Panc1 (cell line): ENCODE measurements around the gene FAM107B. TPM values are rescaled to one million over a fixed set of nuclear protein-coding genes. Genes with fewer than 3 reads are reported as not detected.

Experiments used
- ATAC-seq: fragments of 200-7000 bp; cut with Tn5 transposase; 2 replicates; pipeline ENCODE4 v1.9.1; 2020; ENCODE audit warnings: mild to moderate bottlenecking, moderate library complexity
- BruUV-seq: library from RNA; stranded (reverse); fragments of 400-500 nt; replicated peaks from 2 replicates; lab custom pipeline; 2021; lab: Mats Ljungman, UMichigan
- CTCF ChIA-PET: fragments of 300-600 bp; sonication (Branson Sonifier 250); formaldehyde crosslinking; loops from one replicate; lab custom pipeline; 2022; ENCODE audit warnings: antibody characterized with exemption; lab: Charles Lee
- POLR2A ChIA-PET: fragments of 300-600 bp; sonication (Branson Sonifier 250); formaldehyde crosslinking; loops from one replicate; lab custom pipeline; 2022; ENCODE audit warnings: antibody characterized with exemption; lab: Charles Lee
- DNase-seq: peaks from one replicate; pipeline ENCODE4 v3.0.0-alpha.2; 2010; ENCODE audit warnings: low read depth, low spot score
- H3K27ac ChIP-seq: 2 replicates; pipeline ENCODE4 v1.5.1; 2011; ENCODE audit warnings: mild to moderate bottlenecking, low read length, inconsistent platforms
- H3K27me3 ChIP-seq: fragments of 200-500 bp; sonication (Bioruptor generic); 2 replicates; pipeline ENCODE4 v1.6.0; 2014; ENCODE audit warnings: low read length, inconsistent platforms; ENCODE audit not compliant: control insufficient read depth, insufficient read depth
- H3K36me3 ChIP-seq: fragments of 200-500 bp; sonication (Bioruptor generic); 2 replicates; pipeline ENCODE4 v1.5.1; 2014; ENCODE audit warnings: inconsistent platforms, mild to moderate bottlenecking, low read length, moderate library complexity; ENCODE audit not compliant: control insufficient read depth, insufficient read depth
- H3K4me1 ChIP-seq: 2 replicates; pipeline ENCODE4 v1.5.1; 2011; ENCODE audit warnings: inconsistent platforms, mild to moderate bottlenecking, low read length, moderate library complexity; ENCODE audit not compliant: control insufficient read depth, insufficient read depth
- H3K4me3 ChIP-seq, 2 experiments: 2 replicates each; pipeline ENCODE4 v1.5.1; 2011 to 2012; ENCODE audit warnings: low read depth in 2 of 2, low read length in 2 of 2, mild to moderate bottlenecking in 2 of 2, inconsistent platforms in 1 of 2, moderate library complexity in 1 of 2
- H3K9me3 ChIP-seq: fragments of 200-500 bp; sonication (Bioruptor generic); 2 replicates; pipeline ENCODE4 v1.5.1; 2014; ENCODE audit warnings: low read depth, mild to moderate bottlenecking, inconsistent platforms, low read length, moderate library complexity; ENCODE audit not compliant: control insufficient read depth, insufficient read depth
- CTCF ChIP-seq: fragments of 450-650 bp; IDR thresholded peaks from 2 replicates; pipeline ENCODE4 v1.5.1; 2017; ENCODE audit warnings: mild to moderate bottlenecking
- POLR2AphosphoS5 ChIP-seq: IDR thresholded peaks from 2 replicates; pipeline ENCODE4 v1.6.1; 2012; ENCODE audit warnings: mild to moderate bottlenecking, low read depth, low read length, moderate library complexity
- SIN3A ChIP-seq: IDR thresholded peaks from 2 replicates; pipeline ENCODE4 v1.6.1; 2012; ENCODE audit warnings: low read depth, mild to moderate bottlenecking, low read length, moderate library complexity, borderline replicate concordance; ENCODE audit not compliant: insufficient read depth
- TCF7L2 ChIP-seq: IDR thresholded peaks from 2 replicates; pipeline ENCODE4 v1.6.1; 2011; ENCODE audit warnings: mild to moderate bottlenecking, low read depth, low read length, inconsistent platforms
- in situ Hi-C: cut with HindIII; loops from 2 replicates; pipeline ENCODE4 v1.10.0; 2016; ENCODE audit warnings: low sequenced_read_pairs, low pct_unique_long_range_greater_than_20kb
- intact Hi-C: fragments of 100-400 bp; cut with micrococcal nuclease; formaldehyde crosslinking; loops from one replicate; pipeline ENCODE4 v1.10.0; 2022; ENCODE audit not compliant: unreplicated experiment
- total RNA-seq: library from RNA; stranded (reverse); gene quantifications from one replicate; pipeline ENCODE4 v1.2.1, GENCODE V29; 2021; ENCODE audit not compliant: unreplicated experiment
- TF ChIP-seq, protein P1 (sequence below), 2 experiments: IDR thresholded peaks; 2 replicates each; pipeline ENCODE4 v1.6.1; 2011 to 2012; ENCODE audit warnings: low read depth in 2 of 2, control low read depth in 1 of 2, low read length in 1 of 2, mild to moderate bottlenecking in 1 of 2, moderate library complexity in 1 of 2; ENCODE audit not compliant: insufficient read depth in 1 of 2

The FAM107B gene
- total RNA-seq, 1 experiment from 2014 or later: 13.4 TPM

DNA sequence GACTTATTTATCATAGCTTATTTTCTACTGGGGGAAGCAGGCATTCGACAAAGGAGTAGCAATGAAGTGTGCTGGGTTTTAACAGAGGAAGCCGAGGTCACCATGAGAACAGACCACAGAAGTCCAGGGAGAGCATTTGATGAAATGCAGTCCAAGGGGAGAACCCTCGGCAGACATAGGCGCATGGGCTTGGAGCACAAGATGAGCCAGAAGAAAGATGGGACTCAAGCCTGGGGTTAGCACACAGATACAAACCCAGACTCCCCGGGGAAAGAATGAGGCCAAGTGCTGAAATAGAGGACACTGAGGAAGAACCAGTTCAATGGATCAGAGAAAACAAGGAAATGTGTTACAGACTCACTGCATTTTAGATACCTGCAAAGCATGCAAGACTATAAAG lies 209.5 kb downstream of the FAM107B start:
- no peak for TF ChIP-seq TCF7L2
- TF ChIP-seq SIN3A: no peak
- TF ChIP-seq, protein P1, sequence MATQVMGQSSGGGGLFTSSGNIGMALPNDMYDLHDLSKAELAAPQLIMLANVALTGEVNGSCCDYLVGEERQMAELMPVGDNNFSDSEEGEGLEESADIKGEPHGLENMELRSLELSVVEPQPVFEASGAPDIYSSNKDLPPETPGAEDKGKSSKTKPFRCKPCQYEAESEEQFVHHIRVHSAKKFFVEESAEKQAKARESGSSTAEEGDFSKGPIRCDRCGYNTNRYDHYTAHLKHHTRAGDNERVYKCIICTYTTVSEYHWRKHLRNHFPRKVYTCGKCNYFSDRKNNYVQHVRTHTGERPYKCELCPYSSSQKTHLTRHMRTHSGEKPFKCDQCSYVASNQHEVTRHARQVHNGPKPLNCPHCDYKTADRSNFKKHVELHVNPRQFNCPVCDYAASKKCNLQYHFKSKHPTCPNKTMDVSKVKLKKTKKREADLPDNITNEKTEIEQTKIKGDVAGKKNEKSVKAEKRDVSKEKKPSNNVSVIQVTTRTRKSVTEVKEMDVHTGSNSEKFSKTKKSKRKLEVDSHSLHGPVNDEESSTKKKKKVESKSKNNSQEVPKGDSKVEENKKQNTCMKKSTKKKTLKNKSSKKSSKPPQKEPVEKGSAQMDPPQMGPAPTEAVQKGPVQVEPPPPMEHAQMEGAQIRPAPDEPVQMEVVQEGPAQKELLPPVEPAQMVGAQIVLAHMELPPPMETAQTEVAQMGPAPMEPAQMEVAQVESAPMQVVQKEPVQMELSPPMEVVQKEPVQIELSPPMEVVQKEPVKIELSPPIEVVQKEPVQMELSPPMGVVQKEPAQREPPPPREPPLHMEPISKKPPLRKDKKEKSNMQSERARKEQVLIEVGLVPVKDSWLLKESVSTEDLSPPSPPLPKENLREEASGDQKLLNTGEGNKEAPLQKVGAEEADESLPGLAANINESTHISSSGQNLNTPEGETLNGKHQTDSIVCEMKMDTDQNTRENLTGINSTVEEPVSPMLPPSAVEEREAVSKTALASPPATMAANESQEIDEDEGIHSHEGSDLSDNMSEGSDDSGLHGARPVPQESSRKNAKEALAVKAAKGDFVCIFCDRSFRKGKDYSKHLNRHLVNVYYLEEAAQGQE (IDR thresholded peaks at IDR 0.05; ENCODE audit: insufficient read depth in 1 of 2, low read depth in 2 of 2, low read length in 1 of 2): no peak
- no peak for TF ChIP-seq CTCF
- TF ChIP-seq POLR2AphosphoS5: no peak
- Histone ChIP-seq H3K36me3 (no peaks in the 10 kb centered on the region), H3K4me1 (no peaks in the 10 kb centered on the region), H3K9me3 (no peaks in the 10 kb centered on the region), H3K27me3 (no peaks in the 10 kb centered on the region), H3K27ac (no peak overlapping the region), H3K4me3 (no peak overlapping the region)
- ATAC-seq (no peak), DNase-seq (no peak)
- intact Hi-C loops: no loop called here
- in situ Hi-C loops: no loop called here
- ChIA-PET CTCF (no interaction called here), POLR2A (no interaction called here)
- no TSS peak for BruUV-seq

GRCh38 chr10:14564268-14564744 lies 210.4 kb downstream of the FAM107B start:
- no peaks in the 10 kb centered on the region for H3K27me3 ChIP-seq
- TF ChIP-seq, protein P1 (IDR thresholded peaks at IDR 0.05; ENCODE audit: insufficient read depth in 1 of 2, low read depth in 2 of 2, low read length in 1 of 2): no peak
- TF ChIP-seq TCF7L2: no peak
- TF ChIP-seq SIN3A: no peak
- TF ChIP-seq POLR2AphosphoS5: no peak
- no peak for TF ChIP-seq CTCF
- H3K9me3 ChIP-seq: no peaks in the 10 kb centered on the region
- H3K27ac ChIP-seq: no peak overlapping the region
- no peak overlapping the region for H3K4me3 ChIP-seq
- DNase-seq: no peak
- ChIA-PET CTCF (no interaction called here), POLR2A (no interaction called here)
- H3K36me3 ChIP-seq: no peaks in the 10 kb centered on the region
- H3K4me1 ChIP-seq: no peaks in the 10 kb centered on the region
- in situ Hi-C loops: no loop called here
- no TSS peak for BruUV-seq
- no peak for ATAC-seq
- intact Hi-C loops: no loop called here
